Measurements from ENCODE around the gene MORC1.
"Not testable (repeated sequence)": the region's sequence is repeated elsewhere in the genome, so short reads cannot be mapped to it uniquely, and the experiment has no call there.

The MORC1 gene

DNA sequence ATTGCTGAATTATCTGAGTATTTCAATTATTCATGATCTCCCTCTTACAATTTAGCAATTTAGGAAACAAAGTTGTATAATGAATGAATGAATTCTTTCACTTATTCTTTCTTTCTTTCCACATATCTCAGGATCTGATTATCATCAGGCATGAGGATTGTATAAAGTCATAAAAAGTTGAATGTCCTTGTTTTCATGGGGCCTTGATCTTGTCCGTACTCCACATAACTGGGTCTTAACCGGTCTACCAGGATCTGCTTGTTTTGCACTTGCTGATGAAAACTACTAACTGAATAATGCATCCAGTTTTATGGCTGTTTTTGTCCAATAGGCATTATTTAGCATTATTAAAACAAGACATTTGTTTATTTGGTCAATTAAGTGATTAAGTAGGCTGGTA is 31.1 kb upstream of the MORC1 start:
- TF ChIP-seq, protein P1, sequence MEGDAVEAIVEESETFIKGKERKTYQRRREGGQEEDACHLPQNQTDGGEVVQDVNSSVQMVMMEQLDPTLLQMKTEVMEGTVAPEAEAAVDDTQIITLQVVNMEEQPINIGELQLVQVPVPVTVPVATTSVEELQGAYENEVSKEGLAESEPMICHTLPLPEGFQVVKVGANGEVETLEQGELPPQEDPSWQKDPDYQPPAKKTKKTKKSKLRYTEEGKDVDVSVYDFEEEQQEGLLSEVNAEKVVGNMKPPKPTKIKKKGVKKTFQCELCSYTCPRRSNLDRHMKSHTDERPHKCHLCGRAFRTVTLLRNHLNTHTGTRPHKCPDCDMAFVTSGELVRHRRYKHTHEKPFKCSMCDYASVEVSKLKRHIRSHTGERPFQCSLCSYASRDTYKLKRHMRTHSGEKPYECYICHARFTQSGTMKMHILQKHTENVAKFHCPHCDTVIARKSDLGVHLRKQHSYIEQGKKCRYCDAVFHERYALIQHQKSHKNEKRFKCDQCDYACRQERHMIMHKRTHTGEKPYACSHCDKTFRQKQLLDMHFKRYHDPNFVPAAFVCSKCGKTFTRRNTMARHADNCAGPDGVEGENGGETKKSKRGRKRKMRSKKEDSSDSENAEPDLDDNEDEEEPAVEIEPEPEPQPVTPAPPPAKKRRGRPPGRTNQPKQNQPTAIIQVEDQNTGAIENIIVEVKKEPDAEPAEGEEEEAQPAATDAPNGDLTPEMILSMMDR (conservative IDR thresholded peaks at IDR 0.05; ENCODE audit: low read depth, low read length): no peak

DNA sequence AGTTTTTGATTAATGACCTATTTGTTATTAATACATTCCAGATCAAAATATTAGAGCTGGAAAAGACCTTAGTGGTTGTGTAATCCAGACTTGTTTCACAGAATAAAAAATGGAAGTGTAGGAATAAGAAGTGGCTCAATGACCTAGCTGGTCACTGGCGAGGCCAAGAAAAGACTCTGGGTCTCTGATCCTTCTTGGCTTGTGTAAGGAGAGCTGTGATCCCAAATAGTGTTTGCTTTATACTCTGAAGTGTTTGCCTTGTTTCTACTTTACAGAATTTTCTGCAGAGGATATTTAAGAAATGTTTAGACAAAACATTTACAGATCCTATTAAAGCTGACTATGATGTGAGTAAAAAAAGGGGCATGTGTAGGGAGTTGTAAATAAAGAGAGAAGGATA is 25.7 kb upstream of the MORC1 start:
- DNase-seq (ENCODE audit: low read depth): no peak
- H3K4me3 ChIP-seq (ENCODE audit: low read length): no peak overlapping the region
- TF ChIP-seq, protein P1 (conservative IDR thresholded peaks at IDR 0.05; ENCODE audit: low read depth, low read length): no peak

More for the DNA sequence above, 31.1 kb upstream of the MORC1 start:
- DNase-seq (ENCODE audit: low read depth): no peak
- no peak overlapping the region for H3K4me3 ChIP-seq (ENCODE audit: low read length)

DNA sequence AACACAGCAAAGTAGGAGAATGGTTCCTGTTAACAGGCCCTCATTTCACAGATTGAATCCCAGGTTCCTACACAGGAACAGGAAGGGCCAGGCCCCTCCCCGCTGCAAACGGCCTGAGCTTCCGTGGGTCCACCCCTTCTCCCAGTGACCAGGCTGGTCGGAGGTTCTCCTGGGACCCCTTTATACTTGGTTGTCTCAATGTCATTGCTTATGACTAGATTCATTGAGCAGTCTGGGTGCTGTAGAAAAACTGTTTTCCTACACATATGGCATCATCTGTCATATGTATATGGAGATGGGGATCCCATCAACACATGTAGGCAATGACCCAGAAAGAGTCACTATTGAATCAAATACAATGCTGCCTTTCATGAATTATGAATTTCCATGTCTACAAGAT is 22.4 kb upstream of the MORC1 start:
- TF ChIP-seq, protein P1 (conservative IDR thresholded peaks at IDR 0.05; ENCODE audit: low read depth, low read length): no peak

DNA sequence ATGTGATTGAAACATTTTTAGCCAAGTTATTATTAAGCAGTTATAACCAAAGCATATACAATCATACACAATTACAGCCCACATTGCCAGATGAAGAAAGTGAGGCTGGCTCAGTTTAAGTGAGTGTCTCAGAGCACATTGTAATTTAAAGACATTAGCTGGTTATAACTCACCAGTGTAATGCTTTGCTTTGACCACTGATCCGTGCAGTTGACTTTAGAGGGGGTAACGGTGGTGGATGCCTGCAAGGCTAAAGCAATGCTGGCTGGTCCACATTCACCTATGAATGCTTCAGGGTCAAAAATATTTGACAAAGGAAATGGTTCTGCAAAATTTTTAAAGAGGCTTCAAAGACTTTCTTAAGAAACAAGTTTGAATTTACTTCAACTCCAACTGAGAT is 19.8 kb upstream of the MORC1 start:
- TF ChIP-seq, protein P1 (conservative IDR thresholded peaks at IDR 0.05; ENCODE audit: low read depth, low read length): no peak
- no peak overlapping the region for H3K4me3 ChIP-seq (ENCODE audit: low read length)
- DNase-seq (ENCODE audit: low read depth): no peak

More for the DNA sequence above, 22.4 kb upstream of the MORC1 start:
- DNase-seq (ENCODE audit: low read depth): no peak
- H3K4me3 ChIP-seq (ENCODE audit: low read length): no peak overlapping the region

DNA sequence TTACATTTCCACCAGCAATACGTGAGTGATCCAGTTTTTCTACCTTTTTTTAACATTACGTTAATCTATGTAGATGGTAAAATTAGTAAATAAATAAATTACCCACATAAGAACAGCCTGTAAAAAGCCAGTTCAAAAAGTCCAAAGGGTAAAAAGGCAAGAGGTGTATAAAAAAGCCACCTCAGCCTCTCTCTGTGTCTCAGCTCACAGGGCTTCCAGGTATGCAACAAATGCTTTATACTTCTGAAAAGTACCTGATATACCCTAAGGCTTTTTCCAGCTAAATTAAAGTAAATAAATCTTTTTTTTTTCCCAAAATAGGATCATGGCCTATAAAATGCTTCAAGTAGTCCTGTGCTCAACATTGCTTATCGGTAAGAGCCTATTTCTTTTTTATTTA is 18.6 kb upstream of the MORC1 start, which contains the start of gene C3orf85:
Gene C3orf85 (plus strand): TSS at position 197 of the 400 bp plus-strand sequence. CDS start 129 bp downstream, at position 326.
- no peak for DNase-seq (ENCODE audit: low read depth)
- H3K4me3 ChIP-seq (ENCODE audit: low read length): no peak within 1 kb of the TSS
- TF ChIP-seq, protein P1 (conservative IDR thresholded peaks at IDR 0.05; ENCODE audit: low read depth, low read length): no peak

DNA sequence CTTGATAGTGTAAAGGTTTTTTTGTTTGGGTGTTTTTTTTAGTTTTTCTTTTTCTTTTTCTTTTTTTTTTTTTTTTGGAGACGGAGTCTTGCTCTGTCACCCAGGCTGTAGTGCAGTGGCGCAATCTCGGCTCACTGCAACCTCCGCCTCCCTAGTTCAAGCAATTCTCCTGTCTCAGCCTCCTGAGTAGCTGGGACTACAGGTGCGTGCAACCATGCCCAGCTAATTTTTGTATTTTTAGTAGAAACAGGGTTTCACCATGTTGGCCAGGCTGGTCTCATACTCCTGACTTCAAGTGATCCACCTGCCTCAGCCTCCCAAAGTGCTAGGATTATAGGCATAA is 15.5 kb upstream of the MORC1 start:
- H3K4me3 ChIP-seq (ENCODE audit: low read length); DNase-seq (ENCODE audit: low read depth): not testable (repeated sequence)

DNA sequence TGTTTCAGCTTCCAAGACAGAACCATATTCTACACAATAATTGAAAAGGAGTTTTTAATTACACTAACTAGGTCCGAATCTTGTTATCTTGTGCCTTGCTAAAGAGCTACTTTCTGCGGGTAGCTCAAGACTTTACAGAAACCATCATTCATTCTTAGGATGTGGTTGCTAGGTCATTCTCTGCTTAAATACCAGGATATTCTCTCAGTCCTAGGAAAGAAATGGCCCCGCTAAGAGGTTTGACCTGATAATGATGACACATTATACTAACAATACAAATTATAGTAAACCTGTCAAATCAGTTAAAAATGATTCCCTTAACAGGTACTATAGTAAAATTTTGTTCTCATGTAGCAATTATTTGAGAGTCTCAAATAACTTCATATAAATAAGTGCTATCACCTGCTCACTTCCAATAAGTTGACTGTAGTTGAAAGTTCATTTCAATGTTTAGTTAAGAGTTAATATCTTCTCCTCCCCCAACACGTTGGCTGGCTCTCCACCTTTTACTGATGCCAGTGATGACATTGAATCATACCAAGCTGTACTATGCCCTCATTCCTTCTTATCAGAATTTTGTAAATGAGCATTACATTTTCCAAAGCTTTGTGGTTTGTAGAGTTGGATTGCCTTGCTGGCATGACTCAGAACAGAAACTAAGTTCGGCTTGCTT is 15.0 kb upstream of the MORC1 start:
- peak; percentile 69 for DNase-seq (ENCODE audit: low read depth)
- TF ChIP-seq, protein P1 (conservative IDR thresholded peaks at IDR 0.05; ENCODE audit: low read depth, low read length): no peak
- no peak overlapping the region for H3K4me3 ChIP-seq (ENCODE audit: low read length)

Data from retinal pigment epithelial cell (primary cell).